NCI-H1694 treated with DMSO at 0.1 percent for 48 hours (cell line): ENCODE results near the gene DNER.
"Not testable (repeated sequence)": the region's sequence is repeated elsewhere in the genome, so short reads cannot be mapped to it uniquely, and the experiment has no call there.

ENCODE experiments used
- DNase-seq: peaks from one replicate; lab custom pipeline; 2025; lab: John Stamatoyannopoulos, UW

DNER gene

DNA sequence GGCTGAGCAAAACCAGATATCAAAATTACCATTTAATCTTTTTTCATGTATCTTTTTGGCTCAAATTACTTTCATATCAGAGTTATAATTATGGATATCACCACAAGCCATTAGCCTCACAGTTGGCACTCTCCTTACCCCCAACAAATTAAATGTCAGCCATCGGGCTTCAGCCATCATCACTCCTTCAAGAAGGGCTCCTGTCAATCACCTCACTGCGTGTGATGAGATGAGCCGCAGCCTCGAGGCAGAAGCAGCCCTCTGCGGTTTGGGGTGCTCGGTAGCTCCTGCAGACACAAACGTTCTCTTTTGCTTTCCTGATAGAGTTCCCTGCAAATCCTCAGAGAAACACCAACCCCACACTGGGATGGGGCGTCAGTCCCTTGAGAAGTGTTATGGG is 94.1 kb downstream of the DNER start:
- no peak for DNase-seq

DNA sequence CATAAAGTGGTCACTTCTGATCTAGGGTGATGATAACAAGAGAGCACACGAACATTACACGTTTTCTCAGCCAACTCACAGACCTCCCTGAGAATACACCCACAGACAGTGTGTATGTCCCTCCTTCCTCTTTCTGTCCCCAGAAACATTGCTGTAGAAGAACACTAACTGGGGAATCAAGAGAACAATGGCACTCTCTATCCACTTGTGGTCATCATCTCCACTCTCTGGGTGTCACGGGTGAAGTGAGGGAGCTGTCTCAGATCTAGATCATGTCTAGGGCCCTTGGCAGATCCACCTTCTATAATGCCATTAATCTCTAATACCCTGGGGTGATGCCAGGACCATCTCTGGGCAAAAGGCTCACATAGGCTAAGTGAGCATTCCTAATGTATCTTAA is 97.9 kb downstream of the DNER start:
- DNase-seq: no peak

DNA sequence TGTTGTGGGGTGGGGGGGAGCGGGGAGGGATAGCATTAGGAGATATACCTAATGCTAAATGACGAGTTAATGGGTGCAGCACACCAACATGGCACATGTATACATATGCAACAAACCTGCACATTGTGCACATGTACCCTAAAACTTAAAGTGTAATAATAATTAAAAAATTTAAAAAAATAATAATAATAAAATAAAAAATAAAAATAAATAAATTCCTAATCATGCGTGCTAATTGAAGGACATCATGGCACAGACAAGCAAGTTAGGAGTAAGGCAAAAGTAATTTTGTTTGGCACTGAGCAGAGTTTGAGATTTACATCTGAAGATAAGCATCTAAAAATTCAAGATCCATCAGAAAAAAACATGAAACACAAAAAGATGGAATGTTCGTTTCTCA is 100.3 kb downstream of the DNER start:
- not testable (repeated sequence) for DNase-seq

DNA sequence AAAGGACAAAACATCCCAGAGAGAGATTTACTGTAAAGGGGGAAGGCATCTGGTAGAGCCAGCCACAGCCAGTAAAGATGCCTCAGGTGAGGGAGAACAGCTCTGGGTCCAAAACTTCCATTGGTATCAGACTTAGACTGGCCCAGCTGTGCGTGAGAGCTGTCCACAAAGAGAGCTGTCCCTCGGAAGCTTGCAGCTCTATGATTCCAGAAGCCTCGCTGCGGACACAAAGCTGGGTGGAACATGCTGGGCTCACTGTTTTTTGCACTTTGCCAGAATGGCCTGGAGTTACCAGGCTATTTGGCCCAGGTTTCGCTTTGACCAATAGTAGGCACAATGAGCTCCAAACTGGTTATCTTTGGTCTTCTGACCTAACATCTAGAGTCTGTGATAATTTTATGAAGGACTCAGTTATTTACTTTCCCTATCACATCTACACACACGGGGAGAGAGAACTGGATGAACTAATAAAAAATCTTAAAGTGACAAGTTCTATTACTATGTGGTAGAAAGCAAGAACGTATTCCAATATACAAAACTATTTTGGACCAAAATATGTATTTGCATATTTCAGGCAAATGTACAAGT is 101.9 kb downstream of the DNER start:
- DNase-seq: no peak

DNA sequence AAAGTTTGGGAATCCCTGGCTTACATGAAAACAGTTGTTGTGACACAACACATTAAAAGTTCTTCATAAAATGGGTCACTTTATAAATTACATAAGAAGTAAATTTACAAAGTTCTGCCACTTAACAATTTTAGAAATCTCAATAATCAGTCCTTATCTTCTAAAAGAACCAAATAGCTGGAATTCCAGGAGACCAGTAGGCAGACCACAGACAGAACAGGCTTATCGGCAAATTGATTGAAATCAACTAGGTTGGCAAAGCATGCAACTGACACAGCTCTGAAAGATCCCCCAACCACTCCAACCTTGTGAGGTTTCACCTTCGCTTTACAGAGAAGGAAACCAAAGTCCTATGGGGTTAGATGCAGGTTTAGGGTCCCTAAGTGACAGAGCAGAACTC is 103.0 kb downstream of the DNER start:
- no peak for DNase-seq

DNA sequence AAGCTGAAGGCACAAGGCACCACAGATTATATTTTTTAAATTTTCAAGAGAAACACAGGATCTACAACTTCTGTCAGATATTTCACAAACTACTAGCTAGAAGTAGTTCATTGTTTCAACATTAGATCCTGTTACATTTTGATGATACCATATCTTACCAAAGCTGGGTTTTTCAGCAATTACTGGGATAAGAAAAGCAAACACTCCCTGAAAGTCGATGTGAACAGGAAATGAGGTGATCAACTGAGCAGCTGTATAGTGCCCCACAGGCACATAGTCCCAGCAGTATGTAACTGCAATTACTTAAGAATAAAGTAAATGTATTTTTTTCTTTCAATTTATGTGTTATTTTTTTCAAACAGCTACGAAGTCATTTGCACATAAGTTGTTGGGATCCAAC is 103.5 kb downstream of the DNER start:
- no peak for DNase-seq

DNA sequence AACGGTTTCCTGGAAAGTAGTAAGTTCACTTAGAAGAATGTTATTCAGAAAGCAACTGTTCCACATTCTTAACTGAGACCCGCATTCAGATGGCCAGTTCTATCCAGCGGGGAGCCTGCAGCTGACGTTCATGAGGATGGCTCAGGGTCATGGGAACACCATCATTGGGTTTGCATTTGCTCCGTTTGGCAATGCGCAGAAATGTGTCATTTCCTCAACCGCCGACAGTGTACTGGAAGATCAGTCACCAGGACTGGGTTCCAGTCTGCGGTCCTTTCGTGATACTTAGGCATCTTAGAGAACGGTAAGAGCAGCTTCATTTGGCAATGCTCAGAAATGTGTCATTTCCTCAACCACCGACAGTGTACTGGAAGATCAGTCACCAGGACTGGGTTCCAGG is 104.0 kb downstream of the DNER start:
- DNase-seq: no peak

DNA sequence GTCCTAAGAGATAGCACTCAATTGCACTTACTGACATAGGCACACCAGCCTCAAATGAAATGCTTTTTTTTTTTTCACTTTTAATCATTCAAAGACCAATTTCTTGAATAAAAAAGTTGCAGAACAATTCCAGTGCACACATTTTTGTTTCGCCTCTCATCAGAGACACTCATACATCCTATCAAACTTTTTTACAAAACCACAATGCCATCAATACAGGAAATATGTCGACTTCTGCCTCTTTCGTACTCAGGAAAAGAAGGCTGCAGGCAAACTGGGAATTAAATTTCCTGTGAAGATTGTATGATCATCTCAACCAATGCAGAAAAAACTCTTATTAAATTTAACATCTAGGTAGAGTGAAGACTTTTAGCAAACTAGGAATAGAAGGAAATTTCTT is 112.4 kb downstream of the DNER start:
- DNase-seq: no peak

DNA sequence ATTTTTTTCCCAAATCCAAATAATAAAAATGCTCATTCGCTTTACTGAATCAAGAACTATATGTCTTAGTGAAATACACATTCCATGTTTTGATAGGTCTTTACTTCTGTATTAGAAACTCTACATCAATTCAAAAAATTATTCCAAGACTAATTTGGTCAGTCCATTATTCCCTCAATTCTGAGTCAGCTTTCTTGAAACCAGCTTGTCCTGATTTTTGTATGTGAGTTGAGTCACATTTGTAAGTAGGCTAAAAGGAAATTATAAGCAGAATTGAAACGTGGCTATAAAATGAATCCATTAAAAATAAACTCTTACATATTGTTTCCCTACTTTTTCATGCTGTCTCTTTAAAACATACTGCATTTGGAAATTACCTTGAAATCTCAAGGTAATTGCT is 113.0 kb downstream of the DNER start:
- no peak for DNase-seq

DNA sequence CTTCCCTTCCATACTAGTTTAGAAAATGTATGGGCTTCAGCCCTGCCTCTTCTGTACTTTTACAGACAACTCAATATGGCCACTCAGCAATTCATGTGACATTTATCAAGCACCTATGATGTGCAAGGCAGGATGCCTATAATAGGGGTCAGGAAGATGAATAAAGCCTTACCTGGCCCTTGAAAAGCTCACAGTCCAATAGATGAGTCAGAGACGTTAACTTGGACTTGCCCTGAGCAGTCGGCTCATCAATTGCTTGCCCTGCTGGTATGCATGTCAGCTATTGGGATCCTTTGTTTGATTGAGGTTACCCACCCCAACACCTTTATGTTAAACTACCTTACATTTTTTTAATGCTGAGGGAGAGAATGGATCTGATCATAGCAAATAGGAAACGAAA is 116.1 kb downstream of the DNER start:
- no peak for DNase-seq

DNA sequence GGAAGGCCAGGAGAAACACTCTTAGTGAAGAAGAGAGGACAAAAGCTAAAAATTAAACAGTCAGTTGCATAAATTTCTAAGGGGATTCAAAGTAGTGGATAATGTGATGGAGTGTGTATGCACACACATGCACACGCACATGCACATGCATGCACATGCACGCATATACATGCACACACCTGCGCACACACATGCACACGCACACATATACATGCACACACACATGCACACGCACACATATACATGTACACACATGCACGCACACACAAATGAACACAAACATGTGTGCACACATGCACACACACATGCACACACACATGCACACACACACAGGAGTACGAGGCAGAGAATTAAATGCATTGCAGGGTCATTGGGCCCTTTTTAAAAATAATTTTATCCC is 117.6 kb downstream of the DNER start:
- no peak for DNase-seq

DNA sequence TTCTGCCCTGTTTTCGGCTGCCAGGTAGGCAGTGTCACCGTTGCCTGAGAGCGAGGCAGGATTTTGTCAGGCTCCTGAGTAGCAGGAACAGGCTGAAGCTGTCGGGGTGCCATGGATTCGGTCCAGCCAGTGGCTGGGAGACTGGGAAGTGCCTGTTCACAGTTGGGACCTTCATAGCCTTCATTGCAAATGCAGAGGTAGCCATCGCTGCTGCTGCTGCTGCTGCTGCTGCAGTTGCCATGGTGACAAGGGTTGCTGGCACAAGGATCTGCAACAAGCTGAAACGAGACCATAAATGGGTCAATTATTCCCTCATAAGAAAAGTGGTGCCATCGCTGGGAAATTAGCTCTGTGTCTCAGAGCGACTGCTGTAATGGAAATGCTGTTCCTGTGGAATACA is 122.7 kb downstream of the DNER start:
- DNase-seq: no peak

DNA sequence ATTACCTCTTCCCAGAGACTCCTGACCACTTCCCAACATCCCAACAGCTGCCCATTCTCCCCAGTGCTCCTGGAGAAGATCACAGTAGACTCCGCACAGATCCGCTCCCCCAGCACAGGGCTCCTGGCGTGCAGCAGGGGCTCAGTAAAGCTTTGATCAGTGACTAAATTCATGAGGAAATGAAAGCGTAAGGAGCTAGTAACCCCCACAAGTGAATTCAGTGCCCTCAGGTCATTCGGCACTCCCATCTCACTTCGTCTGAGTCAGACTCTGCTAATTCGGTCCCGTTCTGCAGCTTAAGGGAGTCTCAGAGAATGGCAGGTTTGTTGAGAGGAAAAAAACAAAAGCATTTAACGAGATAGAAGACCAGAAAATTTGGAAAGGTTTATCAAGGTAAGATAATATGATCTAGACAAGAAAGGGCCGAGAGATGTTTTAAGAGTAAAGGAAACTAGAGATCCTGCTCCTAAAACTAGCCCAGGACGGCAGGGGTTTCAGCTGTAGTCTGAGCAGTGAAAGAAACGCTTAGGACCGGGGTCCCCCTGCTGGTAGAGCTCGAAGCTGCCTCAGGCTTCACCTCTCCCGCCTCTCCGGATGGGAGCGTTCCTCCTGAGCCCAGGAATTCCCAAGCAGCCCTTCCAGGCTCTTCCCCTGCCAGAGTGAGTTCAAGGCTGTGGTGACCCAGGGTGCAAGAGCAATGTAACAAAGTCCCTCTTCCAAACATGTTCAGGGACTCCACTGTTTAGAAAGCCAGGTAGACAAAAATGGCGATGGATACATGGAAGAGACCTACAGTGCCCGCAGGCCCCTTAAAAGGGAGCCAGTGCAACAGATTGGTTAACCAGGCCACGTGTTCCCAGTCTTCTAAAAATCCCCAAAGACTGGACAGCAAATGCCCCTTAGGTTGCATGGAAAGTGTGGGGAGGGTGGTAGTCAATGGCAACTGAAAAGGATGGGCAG is 127.3 kb downstream of the DNER start:
- peak; percentile 53 for DNase-seq

DNA sequence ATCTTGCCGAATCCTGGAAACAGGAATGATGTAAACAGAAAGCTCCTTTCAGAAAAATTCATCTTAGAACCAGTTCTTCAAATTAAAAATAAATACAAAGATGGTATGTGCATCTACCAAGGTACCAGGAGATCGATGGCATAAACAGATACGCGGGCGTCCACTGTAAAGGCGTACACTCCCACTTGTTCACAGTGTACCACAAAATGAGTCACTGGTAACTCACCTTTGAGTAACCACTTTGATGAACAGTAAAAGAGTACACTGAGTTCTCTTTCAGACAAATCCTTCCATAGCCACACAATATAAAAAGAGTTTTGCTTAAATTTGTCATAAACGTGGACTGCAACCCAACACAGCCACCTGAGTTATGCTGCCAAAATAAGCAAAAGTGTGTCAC is 128.3 kb downstream of the DNER start:
- DNase-seq: no peak

DNA sequence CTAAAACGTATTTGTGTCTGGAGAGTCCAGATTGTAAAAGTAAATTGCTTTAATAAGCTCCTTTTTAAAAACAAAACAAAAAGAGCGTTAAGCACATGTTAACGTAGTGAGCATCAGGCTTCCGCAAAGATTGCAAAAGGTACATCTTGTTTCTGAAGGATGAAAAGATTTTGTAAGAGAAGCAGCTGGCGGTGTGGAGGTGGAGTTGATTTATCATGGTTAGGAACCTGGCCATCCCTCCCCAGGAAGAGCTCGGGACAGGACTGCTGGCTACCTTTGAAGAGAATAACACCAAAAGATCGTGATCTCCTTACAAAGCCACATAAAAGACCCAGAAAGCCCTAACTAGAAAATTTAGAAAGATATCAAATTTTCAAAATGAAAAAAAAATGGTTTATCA is 132.2 kb downstream of the DNER start:
- DNase-seq: no peak

DNA sequence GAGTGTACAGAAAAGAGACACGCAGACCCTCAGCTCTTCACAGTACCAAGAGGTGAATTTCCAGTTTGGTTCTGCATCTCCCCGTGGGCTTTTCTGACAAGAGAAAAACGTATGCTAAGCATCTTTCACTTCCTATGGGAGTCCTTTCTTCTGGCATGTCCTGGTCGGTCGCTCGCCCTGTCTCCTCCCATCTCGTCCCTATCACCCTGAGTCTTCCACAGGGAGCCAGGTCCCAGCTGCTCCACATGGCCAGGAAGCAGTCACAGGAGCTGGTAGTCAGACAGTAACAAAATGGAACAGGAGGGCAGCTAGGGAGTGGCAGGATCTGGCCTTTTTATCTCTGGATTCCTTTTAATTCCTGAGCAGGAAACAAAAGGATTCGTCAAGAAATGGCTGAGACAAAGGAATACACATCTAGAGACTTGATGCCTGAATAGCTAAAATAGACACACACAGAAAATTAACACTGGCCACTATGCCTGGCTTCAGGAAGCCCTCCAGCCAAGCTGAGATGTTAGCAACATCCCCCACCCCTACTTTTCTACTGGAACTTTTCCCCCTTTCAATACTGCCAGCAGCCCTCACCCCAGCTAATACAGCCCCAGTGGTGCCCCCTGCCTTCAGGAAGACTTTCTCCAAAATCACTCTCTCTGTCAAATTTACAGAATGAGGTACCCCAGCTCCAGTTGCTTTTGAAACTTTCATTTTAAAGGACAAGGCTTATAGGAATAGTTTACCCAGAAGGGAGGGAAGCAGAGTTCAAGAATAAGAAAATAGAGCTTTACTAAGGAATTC is 136.1 kb downstream of the DNER start:
- no peak for DNase-seq

DNA sequence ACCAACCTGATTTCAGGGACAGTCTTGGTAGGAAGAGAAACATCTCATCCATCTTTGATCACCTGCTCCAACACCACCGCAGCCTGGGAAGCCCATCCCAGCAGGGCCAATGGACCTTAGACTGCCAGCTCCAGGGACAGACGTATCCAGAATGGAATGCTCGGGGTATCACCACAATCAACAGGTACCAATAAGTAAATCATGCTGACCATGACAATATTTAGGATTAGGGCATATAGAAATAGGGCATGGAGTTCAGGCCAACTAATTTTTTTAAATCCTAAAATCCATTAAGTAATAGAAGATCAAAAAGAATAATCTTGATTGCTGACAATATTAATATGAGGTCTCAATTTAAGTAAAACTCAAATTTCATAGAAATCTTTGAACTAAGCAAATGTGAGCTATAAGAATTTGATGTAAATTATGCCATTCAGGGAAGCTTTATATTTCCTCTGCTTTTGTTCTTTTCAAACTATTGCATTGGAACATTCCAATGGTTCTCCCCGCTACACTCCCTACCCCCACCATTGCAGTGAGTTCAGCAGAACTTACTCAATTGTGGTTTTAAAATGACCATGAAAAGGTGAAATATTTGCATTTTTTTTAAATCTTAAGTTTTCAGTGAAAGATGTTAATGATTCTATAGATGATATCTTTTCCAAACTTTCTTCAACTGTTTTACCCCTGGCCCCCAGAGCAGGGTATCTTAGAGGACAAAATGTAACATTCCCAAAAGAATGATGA is 138.6 kb downstream of the DNER start:
- DNase-seq: no peak

DNA sequence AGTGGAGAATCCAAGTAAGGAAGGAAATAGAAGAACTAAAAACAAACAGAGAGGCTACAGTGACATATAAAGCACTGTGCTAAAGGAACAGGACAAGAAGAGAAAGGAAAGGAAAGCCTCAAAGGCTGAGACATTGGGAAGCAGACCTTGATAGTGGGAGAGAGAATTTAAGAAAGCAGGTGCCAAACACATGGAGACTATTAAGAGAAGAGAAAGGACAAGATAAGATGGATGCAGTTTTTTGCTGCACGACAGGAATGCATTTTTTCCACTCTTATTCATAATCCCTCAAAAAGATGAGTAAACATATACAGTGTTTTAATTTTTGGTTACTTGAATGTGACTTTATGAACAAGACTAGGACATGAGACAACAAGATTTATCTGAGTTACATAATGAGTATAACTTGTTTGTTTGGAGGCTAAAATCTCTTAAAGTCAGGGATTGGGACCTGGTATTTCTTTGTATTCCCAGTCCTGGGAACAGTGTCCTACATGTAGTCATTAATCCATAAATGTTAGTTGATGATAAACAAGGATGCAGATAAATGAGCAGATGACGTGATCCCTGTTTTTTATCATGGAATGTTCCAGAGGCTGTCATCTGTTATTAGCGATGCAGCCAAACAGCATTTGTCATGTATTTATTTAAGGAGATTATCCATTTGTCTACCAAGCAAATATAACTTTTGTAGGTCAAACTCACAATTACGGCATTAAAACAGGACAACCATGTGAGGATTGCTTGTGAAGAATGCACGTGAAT is 141.7 kb downstream of the DNER start:
- DNase-seq: no peak

DNA sequence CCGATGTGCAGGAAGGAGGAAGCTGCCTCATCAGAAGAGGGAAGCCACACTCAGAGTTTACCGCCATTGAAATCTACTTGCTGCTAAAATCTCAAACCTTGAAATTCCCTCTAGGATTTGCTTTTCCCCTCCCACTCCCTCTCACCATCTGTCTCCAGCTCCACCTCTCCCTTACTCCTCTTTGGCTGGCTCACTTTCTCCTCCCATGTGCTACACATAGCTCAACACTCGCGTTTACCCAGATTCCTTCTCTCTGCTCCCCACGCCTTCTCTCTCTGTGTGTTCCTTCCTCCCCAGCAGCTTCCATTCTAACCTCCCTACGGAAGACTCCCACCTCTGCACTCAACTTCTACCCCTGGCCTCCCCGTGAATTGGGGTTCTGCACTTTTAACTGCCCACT is 143.1 kb downstream of the DNER start:
- no peak for DNase-seq

DNA sequence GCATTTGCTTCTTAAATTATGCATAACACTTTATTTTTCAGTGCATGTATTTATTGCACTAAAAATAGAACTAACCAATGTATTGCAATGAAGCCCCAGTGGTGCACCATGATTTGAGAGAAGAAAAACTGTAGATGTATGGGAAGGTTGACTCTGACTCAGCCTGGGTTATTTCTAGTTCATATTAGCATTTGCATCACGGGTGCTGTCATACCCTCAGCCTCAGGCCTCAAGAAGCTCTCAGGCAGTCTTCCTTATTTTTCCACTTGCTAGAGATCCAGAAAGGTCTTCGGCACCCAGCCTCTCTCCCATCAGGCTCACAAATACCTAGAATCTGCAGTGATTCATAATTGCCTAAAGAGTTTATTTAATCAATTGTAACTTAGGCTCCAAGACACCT is 148.0 kb downstream of the DNER start:
- DNase-seq: no peak

DNA sequence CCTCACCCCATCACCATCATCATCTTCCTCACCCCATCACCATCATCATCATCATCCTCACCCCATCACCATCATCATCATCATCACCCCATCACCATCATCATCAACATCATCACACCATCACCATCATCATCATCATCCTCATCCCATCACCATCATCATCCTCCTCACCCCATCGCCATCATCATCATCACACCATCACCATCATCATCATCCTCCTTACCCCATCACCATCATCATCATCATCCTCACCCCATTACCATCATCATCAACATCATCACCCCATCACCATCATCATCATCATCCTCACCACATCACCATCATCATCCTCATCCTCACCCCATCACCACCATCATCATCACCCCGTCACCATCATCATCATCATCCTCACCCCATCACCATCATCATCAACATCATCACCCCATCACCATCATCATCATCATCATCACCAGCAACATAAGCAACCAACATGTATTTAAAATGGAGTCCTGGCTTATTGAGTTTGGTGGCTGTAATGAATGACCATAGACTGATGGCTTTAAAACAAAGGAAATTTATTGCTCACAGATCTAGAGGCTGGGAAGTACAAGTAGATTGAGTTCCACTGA is 150.0 kb downstream of the DNER start:
- DNase-seq: no peak
